Caki2 (cell line): Measurements from ENCODE around the gene CTNND2. TPM values are rescaled to one million over a fixed set of nuclear protein-coding genes. Genes with fewer than 3 reads are reported as not detected.

Experiments used
- DNase-seq: peaks from one replicate; pipeline ENCODE4 v3.0.0-alpha.2; 2015; ENCODE audit warnings: low read depth
- in situ Hi-C: cut with HindIII; loops from 2 replicates; pipeline ENCODE4 v1.10.0; 2016; ENCODE audit warnings: low sequenced_read_pairs, low pct_unique_long_range_greater_than_20kb, mixed read lengths
- total RNA-seq: library from RNA; depleted of rRNA; stranded (reverse); fragments of >200 nt; shearing (Covaris generic); gene quantifications from 2 replicates; pipeline ENCODE4 v1.2.3, GENCODE V29; 2014; ENCODE audit warnings: low replicate concordance

The CTNND2 gene
- total RNA-seq, 1 experiment from 2014 or later = not detected

GRCh38 chr5:11293523-11293922 lies 610.7 kb downstream of the CTNND2 start:
- no peak for DNase-seq
- in situ Hi-C loops = no loop called here

GRCh38 chr5:11292648-11293356 lies 611.4 kb downstream of the CTNND2 start:
- in situ Hi-C loops = no loop called here
- DNase-seq = no peak

- no peak for DNase-seq
- in situ Hi-C loops = no loop called here
Measured at GRCh38 chr5:11289733-11290132, 614.5 kb downstream of the CTNND2 start.

GRCh38 chr5:11289208-11289607 lies 615.0 kb downstream of the CTNND2 start:
- in situ Hi-C loops = no loop called here
- no peak for DNase-seq

GRCh38 chr5:11281842-11282241 lies 622.4 kb downstream of the CTNND2 start:
- DNase-seq = no peak
- in situ Hi-C loops = no loop called here

- in situ Hi-C loops = no loop called here
- DNase-seq = no peak
Measured at GRCh38 chr5:11277323-11277722, 626.9 kb downstream of the CTNND2 start.

GRCh38 chr5:11273180-11273903 lies 630.9 kb downstream of the CTNND2 start:
- no peak for DNase-seq
- in situ Hi-C loops = no loop called here

- DNase-seq = no peak
- in situ Hi-C loops = no loop called here
Measured at GRCh38 chr5:11269515-11269914, 634.7 kb downstream of the CTNND2 start.

GRCh38 chr5:11268891-11269290 lies 635.4 kb downstream of the CTNND2 start:
- in situ Hi-C loops = no loop called here
- no peak for DNase-seq

GRCh38 chr5:11266331-11266730 lies 637.9 kb downstream of the CTNND2 start:
- in situ Hi-C loops = no loop called here
- no peak for DNase-seq

GRCh38 chr5:11261241-11261640 lies 643.0 kb downstream of the CTNND2 start:
- in situ Hi-C loops = no loop called here
- no peak for DNase-seq

GRCh38 chr5:11258001-11258400 lies 646.2 kb downstream of the CTNND2 start:
- in situ Hi-C loops = no loop called here
- no peak for DNase-seq

- in situ Hi-C loops = no loop called here
- no peak for DNase-seq
Measured at GRCh38 chr5:11252523-11252922, 651.7 kb downstream of the CTNND2 start.

- DNase-seq = no peak
- in situ Hi-C loops = no loop called here
Measured at GRCh38 chr5:11252075-11252474, 652.2 kb downstream of the CTNND2 start.

- DNase-seq = no peak
- in situ Hi-C loops = no loop called here
Measured at GRCh38 chr5:11251247-11251646, 653.0 kb downstream of the CTNND2 start.

- in situ Hi-C loops = no loop called here
Measured at GRCh38 chr5:11248966-11249365, 655.3 kb downstream of the CTNND2 start.

GRCh38 chr5:11247224-11247623 lies 657.0 kb downstream of the CTNND2 start:
- in situ Hi-C loops = no loop called here
- no peak for DNase-seq

More at GRCh38 chr5:11248966-11249365, 655.3 kb downstream of the CTNND2 start:
- DNase-seq = no peak

GRCh38 chr5:11240293-11241190 lies 663.7 kb downstream of the CTNND2 start:
- no peak for DNase-seq
- in situ Hi-C loops = no loop called here
